ENCODE measurements around the gene MASP2. TPM values are rescaled to one million over a fixed set of nuclear protein-coding genes. Genes with fewer than 3 reads are reported as not detected.

Gene MASP2
- total and polyA plus RNA-seq, 9 of the 15 experiments (the other 6 are each of a cell fraction or from before 2014, with no cell fraction given) = 0.01 to 0.23 (median 0.06) TPM; not detected in 3

DNA sequence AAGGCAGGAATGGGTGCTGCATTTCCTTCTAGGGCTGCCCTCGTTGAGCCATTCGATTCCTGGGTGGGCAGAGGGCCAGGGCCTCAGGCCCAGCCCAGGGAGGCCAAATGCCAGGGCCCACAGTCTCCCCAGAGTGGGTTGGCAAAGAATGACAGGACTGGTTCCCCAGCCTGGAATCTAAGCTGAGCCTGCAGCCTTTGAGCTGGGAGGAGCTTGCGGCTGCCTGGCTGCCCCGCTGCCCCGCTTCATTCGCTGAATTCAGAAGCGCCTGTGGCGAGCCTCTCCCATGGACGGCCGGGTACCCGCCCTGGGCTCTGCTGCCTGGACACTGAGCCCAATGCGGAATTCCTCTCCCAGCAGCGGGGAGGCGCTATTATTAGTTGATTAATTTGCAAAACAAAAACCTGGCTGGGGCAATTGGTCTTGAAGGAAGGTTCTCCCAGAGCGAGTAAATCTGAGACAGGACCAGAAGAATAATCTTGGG, 66.9 kb downstream of the MASP2 start:
- BruUV-seq (replicated peaks) = no TSS peak
- FAIRE-seq (no peak), DNase-seq (ENCODE audit: extremely low read depth in 1 of 4, low spot score in 3 of 4) (no peak), ATAC-seq (peak; percentile 68)
- no peaks in the 10 kb centered on the region for H3K79me2 ChIP-seq (ENCODE audit: control insufficient read depth, insufficient read depth, low read length)
- H3K4me1 ChIP-seq (replicated peaks in 1 of 2; ENCODE audit: control insufficient read depth in 2 of 2, insufficient read depth in 2 of 2, low read length in 2 of 2) = peaks cover 0 to 4% of the 10 kb centered on the region in 2 experiments; a peak in 1 of 5 replicates
- H4K20me1 ChIP-seq (replicated peaks; ENCODE audit: control insufficient read depth, insufficient read depth, low read length) = no peaks in the 10 kb centered on the region; the same call in 1 of the 2 replicates
- peaks cover 63 to 86% of the 10 kb centered on the region in 2 experiments for H3K27me3 ChIP-seq (ENCODE audit: control insufficient read depth in 2 of 2, insufficient read depth in 2 of 2, low read length in 2 of 2)
- H3K9me1 ChIP-seq (ENCODE audit: control insufficient read depth, insufficient read depth, low read length) = no peaks in the 10 kb centered on the region
- no peak overlapping the region for H3K9ac ChIP-seq (ENCODE audit: insufficient read depth in 1 of 2, low read depth in 2 of 2, low read length in 2 of 2)
- intact Hi-C loops (cut with micrococcal nuclease) (no loop called here), in situ Hi-C loops (cut with MboI) (no loop called here)
- WGBS (ENCODE audit: insufficient coverage, low coverage, missing lambda C conversion rate) = 3% methylated on average over 15 of the region's 15 CpGs
- no peaks in the 10 kb centered on the region for H3K36me3 ChIP-seq (ENCODE audit: control insufficient read depth, insufficient read depth, low read length)
- TF ChIP-seq, protein P1, sequence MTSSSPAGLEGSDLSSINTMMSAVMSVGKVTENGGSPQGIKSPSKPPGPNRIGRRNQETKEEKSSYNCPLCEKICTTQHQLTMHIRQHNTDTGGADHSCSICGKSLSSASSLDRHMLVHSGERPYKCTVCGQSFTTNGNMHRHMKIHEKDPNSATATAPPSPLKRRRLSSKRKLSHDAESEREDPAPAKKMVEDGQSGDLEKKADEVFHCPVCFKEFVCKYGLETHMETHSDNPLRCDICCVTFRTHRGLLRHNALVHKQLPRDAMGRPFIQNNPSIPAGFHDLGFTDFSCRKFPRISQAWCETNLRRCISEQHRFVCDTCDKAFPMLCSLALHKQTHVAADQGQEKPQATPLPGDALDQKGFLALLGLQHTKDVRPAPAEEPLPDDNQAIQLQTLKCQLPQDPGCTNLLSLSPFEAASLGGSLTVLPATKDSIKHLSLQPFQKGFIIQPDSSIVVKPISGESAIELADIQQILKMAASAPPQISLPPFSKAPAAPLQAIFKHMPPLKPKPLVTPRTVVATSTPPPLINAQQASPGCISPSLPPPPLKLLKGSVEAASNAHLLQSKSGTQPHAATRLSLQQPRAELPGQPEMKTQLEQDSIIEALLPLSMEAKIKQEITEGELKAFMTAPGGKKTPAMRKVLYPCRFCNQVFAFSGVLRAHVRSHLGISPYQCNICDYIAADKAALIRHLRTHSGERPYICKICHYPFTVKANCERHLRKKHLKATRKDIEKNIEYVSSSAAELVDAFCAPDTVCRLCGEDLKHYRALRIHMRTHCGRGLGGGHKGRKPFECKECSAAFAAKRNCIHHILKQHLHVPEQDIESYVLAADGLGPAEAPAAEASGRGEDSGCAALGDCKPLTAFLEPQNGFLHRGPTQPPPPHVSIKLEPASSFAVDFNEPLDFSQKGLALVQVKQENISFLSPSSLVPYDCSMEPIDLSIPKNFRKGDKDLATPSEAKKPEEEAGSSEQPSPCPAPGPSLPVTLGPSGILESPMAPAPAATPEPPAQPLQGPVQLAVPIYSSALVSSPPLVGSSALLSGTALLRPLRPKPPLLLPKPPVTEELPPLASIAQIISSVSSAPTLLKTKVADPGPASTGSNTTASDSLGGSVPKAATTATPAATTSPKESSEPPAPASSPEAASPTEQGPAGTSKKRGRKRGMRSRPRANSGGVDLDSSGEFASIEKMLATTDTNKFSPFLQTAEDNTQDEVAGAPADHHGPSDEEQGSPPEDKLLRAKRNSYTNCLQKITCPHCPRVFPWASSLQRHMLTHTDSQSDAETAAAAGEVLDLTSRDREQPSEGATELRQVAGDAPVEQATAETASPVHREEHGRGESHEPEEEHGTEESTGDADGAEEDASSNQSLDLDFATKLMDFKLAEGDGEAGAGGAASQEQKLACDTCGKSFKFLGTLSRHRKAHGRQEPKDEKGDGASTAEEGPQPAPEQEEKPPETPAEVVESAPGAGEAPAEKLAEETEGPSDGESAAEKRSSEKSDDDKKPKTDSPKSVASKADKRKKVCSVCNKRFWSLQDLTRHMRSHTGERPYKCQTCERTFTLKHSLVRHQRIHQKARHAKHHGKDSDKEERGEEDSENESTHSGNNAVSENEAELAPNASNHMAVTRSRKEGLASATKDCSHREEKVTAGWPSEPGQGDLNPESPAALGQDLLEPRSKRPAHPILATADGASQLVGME (CRISPR knock-in tag; IDR thresholded peaks at IDR 0.05) = no peak
- TF ChIP-seq, protein P2, sequence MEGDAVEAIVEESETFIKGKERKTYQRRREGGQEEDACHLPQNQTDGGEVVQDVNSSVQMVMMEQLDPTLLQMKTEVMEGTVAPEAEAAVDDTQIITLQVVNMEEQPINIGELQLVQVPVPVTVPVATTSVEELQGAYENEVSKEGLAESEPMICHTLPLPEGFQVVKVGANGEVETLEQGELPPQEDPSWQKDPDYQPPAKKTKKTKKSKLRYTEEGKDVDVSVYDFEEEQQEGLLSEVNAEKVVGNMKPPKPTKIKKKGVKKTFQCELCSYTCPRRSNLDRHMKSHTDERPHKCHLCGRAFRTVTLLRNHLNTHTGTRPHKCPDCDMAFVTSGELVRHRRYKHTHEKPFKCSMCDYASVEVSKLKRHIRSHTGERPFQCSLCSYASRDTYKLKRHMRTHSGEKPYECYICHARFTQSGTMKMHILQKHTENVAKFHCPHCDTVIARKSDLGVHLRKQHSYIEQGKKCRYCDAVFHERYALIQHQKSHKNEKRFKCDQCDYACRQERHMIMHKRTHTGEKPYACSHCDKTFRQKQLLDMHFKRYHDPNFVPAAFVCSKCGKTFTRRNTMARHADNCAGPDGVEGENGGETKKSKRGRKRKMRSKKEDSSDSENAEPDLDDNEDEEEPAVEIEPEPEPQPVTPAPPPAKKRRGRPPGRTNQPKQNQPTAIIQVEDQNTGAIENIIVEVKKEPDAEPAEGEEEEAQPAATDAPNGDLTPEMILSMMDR (IDR thresholded peaks at IDR 0.05 in 2 of 3, conservative IDR thresholded peaks at IDR 0.05 in 1 of 3; ENCODE audit: insufficient read depth in 2 of 3, low read depth in 1 of 3, low read length in 3 of 3) = peak; percentile 25 to 38 (median 34); a peak in 2 of 6 replicates
- POLR2A ChIA-PET = interaction anchor here (0.7 to 1.2 kb wide), 3 partner anchors 15 to 41 kb away, joined by 3 to 6 read pairs (median 4); no protein-coding TSS in a partner anchor
- H3K27ac ChIP-seq (ENCODE audit: extremely low read depth, low read depth, low read length) = no peak overlapping the region
- H3K4me2 ChIP-seq (ENCODE audit: insufficient read depth, low read length) = no peak overlapping the region
- no peak overlapping the region for H3K4me3 ChIP-seq
- no peak overlapping the region for H2AFZ ChIP-seq (ENCODE audit: low read depth, low read length)
- CTCF ChIA-PET (ENCODE audit: low intra/inter-chr PET ratio) = no interaction called here
- no peaks in the 10 kb centered on the region for H3K9me3 ChIP-seq (replicated peaks; ENCODE audit: control insufficient read depth, insufficient read depth, low read depth, low read length)
